Measurements from ENCODE around the gene MAN2A1. TPM values are rescaled to one million over a fixed set of nuclear protein-coding genes. Genes with fewer than 3 reads are reported as not detected.

Gene MAN2A1
- total RNA-seq, 2 donors from 2014 or later: 81.2 to 104 TPM

DNA sequence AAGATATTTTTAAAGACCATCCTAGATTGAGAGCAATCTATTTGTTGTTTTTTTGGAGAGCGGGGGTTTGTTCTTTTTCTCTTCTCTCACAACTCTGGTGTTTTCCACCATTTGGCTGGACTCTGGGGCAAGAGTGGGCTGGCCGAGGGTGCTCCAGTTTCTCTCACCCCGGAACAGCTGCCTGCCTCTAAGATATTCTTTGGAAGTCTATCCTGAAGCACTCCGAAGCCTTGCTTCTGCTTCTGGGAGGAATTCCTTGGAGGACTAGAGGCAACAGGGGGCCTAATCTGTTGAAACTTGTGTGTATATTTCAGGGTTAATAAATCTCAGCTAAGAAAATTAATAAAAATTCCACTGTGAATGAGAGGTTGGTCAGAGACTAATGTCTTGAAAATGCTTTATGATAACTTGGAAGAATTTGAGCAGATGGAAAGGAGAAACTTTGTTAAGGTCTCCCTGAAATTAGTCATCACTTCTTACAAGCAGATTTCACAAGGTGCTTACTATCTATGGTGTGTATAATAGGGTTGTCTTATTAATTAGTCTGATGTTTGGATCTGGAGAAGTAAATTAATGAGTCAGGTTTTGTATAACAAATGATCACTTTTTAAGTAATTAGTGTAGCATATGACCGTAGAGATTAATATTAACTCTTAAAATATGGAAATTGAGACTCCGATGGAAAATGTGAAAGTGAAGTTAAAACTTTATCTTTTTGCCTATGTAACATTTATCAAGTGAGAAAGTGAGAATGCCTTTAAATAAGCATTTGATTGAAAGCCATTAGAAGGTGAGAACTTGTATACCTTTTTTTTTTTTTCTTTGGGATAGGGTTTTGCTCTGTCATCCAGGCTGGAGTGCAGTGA lies 4.0 kb downstream of the MAN2A1 start:
- Histone ChIP-seq H3K9ac (ENCODE audit: low read depth in 2 of 2, low read length in 2 of 2) (no peak overlapping the region), H3K27me3 (no peaks in the 10 kb centered on the region), H3K36me3 (no peaks in the 10 kb centered on the region), H3K4me1 (peaks cover 6% of the 10 kb centered on the region), H3K4me3 (no peak overlapping the region), H3K27ac (no peak overlapping the region), H3K9me3 (no peaks in the 10 kb centered on the region)
- DNase-seq: no peak
- TF ChIP-seq, protein P1, sequence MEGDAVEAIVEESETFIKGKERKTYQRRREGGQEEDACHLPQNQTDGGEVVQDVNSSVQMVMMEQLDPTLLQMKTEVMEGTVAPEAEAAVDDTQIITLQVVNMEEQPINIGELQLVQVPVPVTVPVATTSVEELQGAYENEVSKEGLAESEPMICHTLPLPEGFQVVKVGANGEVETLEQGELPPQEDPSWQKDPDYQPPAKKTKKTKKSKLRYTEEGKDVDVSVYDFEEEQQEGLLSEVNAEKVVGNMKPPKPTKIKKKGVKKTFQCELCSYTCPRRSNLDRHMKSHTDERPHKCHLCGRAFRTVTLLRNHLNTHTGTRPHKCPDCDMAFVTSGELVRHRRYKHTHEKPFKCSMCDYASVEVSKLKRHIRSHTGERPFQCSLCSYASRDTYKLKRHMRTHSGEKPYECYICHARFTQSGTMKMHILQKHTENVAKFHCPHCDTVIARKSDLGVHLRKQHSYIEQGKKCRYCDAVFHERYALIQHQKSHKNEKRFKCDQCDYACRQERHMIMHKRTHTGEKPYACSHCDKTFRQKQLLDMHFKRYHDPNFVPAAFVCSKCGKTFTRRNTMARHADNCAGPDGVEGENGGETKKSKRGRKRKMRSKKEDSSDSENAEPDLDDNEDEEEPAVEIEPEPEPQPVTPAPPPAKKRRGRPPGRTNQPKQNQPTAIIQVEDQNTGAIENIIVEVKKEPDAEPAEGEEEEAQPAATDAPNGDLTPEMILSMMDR (IDR thresholded peaks at IDR 0.05): no peak
- intact Hi-C loops (cut with DNase I): no loop called here

DNA sequence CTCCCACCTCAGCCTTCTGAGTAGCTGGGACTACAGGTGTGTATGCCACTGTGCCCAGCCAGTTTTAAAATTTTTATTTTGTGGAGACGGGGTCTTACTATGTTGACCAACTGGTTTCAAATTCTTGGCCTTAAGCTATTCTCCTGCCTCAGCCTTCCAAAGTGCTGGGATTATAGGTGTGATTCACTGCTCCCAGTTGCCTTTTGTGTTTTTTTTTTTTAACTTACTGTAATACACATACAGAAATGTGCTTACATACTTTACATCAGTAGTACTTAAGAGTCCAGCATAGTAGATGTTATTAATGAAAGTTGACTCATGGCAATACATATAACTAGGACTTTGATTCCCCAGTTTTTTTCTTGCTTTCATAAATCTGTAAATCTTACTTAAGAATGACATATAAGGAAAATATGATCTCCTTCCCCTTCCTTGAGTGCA lies 4.7 kb downstream of the MAN2A1 start:
- TF ChIP-seq, protein P1 (IDR thresholded peaks at IDR 0.05): no peak
- H3K9me3 ChIP-seq: no peaks in the 10 kb centered on the region
- no peak overlapping the region for H3K9ac ChIP-seq (ENCODE audit: low read depth in 2 of 2, low read length in 2 of 2)
- H3K36me3 ChIP-seq: no peaks in the 10 kb centered on the region
- H3K27ac ChIP-seq: peak overlapping the region; percentile 45
- no peak for DNase-seq
- H3K27me3 ChIP-seq: no peaks in the 10 kb centered on the region
- intact Hi-C loops (cut with DNase I): no loop called here
- H3K4me3 ChIP-seq: no peak overlapping the region
- peaks cover 6% of the 10 kb centered on the region for H3K4me1 ChIP-seq

GRCh38 chr5:109695005-109695926 lies 5.5 kb downstream of the MAN2A1 start:
- peaks cover 6% of the 10 kb centered on the region for H3K4me1 ChIP-seq
- no peak overlapping the region for H3K9ac ChIP-seq (ENCODE audit: low read depth in 2 of 2, low read length in 2 of 2)
- no peak overlapping the region for H3K4me3 ChIP-seq
- H3K27ac ChIP-seq: peak overlapping the region; percentile 45
- H3K9me3 ChIP-seq: no peaks in the 10 kb centered on the region
- DNase-seq: no peak
- intact Hi-C loops (cut with DNase I): no loop called here
- H3K27me3 ChIP-seq: no peaks in the 10 kb centered on the region
- H3K36me3 ChIP-seq: no peaks in the 10 kb centered on the region
- TF ChIP-seq, protein P1 (IDR thresholded peaks at IDR 0.05): no peak

- Histone ChIP-seq H3K27ac (no peak overlapping the region), H3K4me1 (peaks cover 2% of the 10 kb centered on the region)
- intact Hi-C loops (cut with DNase I): no loop called here
Observed at GRCh38 chr5:109697339-109697738, 7.6 kb downstream of the MAN2A1 start.

More at GRCh38 chr5:109697339-109697738, 7.6 kb downstream of the MAN2A1 start:
- no peaks in the 10 kb centered on the region for H3K27me3 ChIP-seq
- DNase-seq: no peak
- H3K9ac ChIP-seq (ENCODE audit: low read depth in 2 of 2, low read length in 2 of 2): no peak overlapping the region
- no peak overlapping the region for H3K4me3 ChIP-seq
- no peaks in the 10 kb centered on the region for H3K36me3 ChIP-seq
- H3K9me3 ChIP-seq: no peaks in the 10 kb centered on the region
- TF ChIP-seq, protein P1 (IDR thresholded peaks at IDR 0.05): no peak

Data from colonic mucosa (tissue), 4 donors.